ENCODE results near the gene DIP2C.
A peak's percentile ranks its signal among the peaks of the same experiment; 100 is the strongest.

The DIP2C gene

GRCh38 chr10:389261-389790 lies 300.1 kb downstream of the DIP2C start:
- no peak for DNase-seq (ENCODE audit: low spot score)

- DNase-seq (ENCODE audit: low spot score) = no peak
Observed at GRCh38 chr10:388661-389045, 300.8 kb downstream of the DIP2C start.

- no peak for DNase-seq (ENCODE audit: low spot score)
Observed at GRCh38 chr10:387909-388660, 301.4 kb downstream of the DIP2C start.

GRCh38 chr10:387593-387891 lies 301.9 kb downstream of the DIP2C start:
- no peak for DNase-seq (ENCODE audit: low spot score)

GRCh38 chr10:386771-387592 lies 302.5 kb downstream of the DIP2C start:
- no peak for DNase-seq (ENCODE audit: low spot score)

- no peak for DNase-seq (ENCODE audit: low spot score)
Observed at GRCh38 chr10:385571-386300, 303.7 kb downstream of the DIP2C start.

- no peak for DNase-seq (ENCODE audit: low spot score)
Observed at GRCh38 chr10:384538-385305, 304.7 kb downstream of the DIP2C start.

- DNase-seq (ENCODE audit: low spot score) = no peak
Observed at GRCh38 chr10:383519-383918, 305.9 kb downstream of the DIP2C start.

GRCh38 chr10:381805-382204 lies 307.7 kb downstream of the DIP2C start:
- no peak for DNase-seq (ENCODE audit: low spot score)

- no peak for DNase-seq (ENCODE audit: low spot score)
Observed at GRCh38 chr10:381346-381745, 308.1 kb downstream of the DIP2C start.

- no peak for DNase-seq (ENCODE audit: low spot score)
Observed at GRCh38 chr10:380313-380940, 309.0 kb downstream of the DIP2C start.

- no peak for DNase-seq (ENCODE audit: low spot score)
Observed at GRCh38 chr10:378930-379704, 310.4 kb downstream of the DIP2C start.

- DNase-seq (ENCODE audit: low spot score) = no peak
Observed at GRCh38 chr10:378230-378929, 311.1 kb downstream of the DIP2C start.

GRCh38 chr10:377228-377627 lies 312.2 kb downstream of the DIP2C start:
- no peak for DNase-seq (ENCODE audit: low spot score)

GRCh38 chr10:375815-376505 lies 313.5 kb downstream of the DIP2C start:
- DNase-seq (ENCODE audit: low spot score) = no peak

GRCh38 chr10:374354-374753 lies 315.1 kb downstream of the DIP2C start:
- no peak for DNase-seq (ENCODE audit: low spot score)

GRCh38 chr10:373526-374309 lies 315.8 kb downstream of the DIP2C start:
- DNase-seq (ENCODE audit: low spot score) = no peak

GRCh38 chr10:373015-373414 lies 316.5 kb downstream of the DIP2C start:
- peak; percentile 64 for DNase-seq (ENCODE audit: low spot score)

GRCh38 chr10:372566-372965 lies 316.9 kb downstream of the DIP2C start:
- no peak for DNase-seq (ENCODE audit: low spot score)
